Testis (tissue), 3 donors: ENCODE data around the gene MAPKBP1. TPM values are rescaled to one million over a fixed set of nuclear protein-coding genes. Genes with fewer than 3 reads are reported as not detected.

Experiments
- DNase-seq: peaks from one replicate; pipeline ENCODE4 v3.0.0-alpha.2; 2019
- H3K27ac ChIP-seq, 2 donors: fragments of 200-600 bp; sonication (generic); one replicate each; pipeline ENCODE4 v1.5.1; 2019
- H3K27me3 ChIP-seq: fragments of 200-600 bp; sonication (generic); one replicate; pipeline ENCODE4 v1.5.1; 2019
- H3K36me3 ChIP-seq: fragments of 200-600 bp; sonication (generic); one replicate; pipeline ENCODE4 v1.5.1; 2017; ENCODE audit warnings: low read depth; ENCODE audit errors: missing control alignments
- H3K4me1 ChIP-seq: fragments of 200-600 bp; sonication (generic); one replicate; pipeline ENCODE4 v1.5.1; 2019
- H3K4me3 ChIP-seq, 2 donors: fragments of 200-600 bp; sonication (generic); one replicate each; pipeline ENCODE4 v1.5.1; 2017 to 2019
- H3K9me3 ChIP-seq: fragments of 200-600 bp; sonication (generic); one replicate; pipeline ENCODE4 v1.5.1; 2017
- CTCF ChIP-seq, 3 experiments: fragments of 450-650 bp in 2 of 3; fragments of 200-600 bp in 1 of 3; sonication (generic) in 1 of 3; IDR thresholded peaks; one replicate each; pipeline ENCODE4 v1.5.1; 2016 to 2019; ENCODE audit warnings: antibody characterized with exemption in 3 of 3, mild to moderate bottlenecking in 2 of 3, moderate library complexity in 1 of 3
- POLR2A ChIP-seq: fragments of 450-650 bp; IDR thresholded peaks from one replicate; pipeline ENCODE4 v1.6.1; 2017; ENCODE audit warnings: antibody characterized with exemption, mild to moderate bottlenecking, moderate library complexity
- WGBS, 2 donors: methylation state at CpG; one replicate each; pipeline ENCODE4 v1.1.5; 2018; 5-methylcytosine and 5-hydroxymethylcytosine counted together
- intact Hi-C: fragments of 100-400 bp; cut with DNase I; formaldehyde crosslinking; loops from one replicate; pipeline ENCODE4 v1.15.1; 2023; ENCODE audit warnings: low total_unique reads
- polyA plus RNA-seq: library from polyadenylated mRNA; stranded (reverse); fragments of 350-450 nt; fragmentation: Illumina TruSeq; extraction: RNeasy Lipid Tissue Mini Kit (QIAGEN cat#74804); gene quantifications from one replicate; pipeline ENCODE4 v1.2.3, GENCODE V29; 2014; ENCODE audit warnings: low read depth, low replicate concordance; ENCODE audit not compliant: insufficient read depth
- total RNA-seq, 2 donors: library from RNA; depleted of rRNA; stranded (reverse); fragments of >200 nt; gene quantifications; one replicate each; pipeline ENCODE4 v1.2.3, GENCODE V29; 2016

MAPKBP1 gene
- total and polyA plus RNA-seq, 3 donors from 2014 or later = 76.2 to 159 (median 156) TPM

DNA sequence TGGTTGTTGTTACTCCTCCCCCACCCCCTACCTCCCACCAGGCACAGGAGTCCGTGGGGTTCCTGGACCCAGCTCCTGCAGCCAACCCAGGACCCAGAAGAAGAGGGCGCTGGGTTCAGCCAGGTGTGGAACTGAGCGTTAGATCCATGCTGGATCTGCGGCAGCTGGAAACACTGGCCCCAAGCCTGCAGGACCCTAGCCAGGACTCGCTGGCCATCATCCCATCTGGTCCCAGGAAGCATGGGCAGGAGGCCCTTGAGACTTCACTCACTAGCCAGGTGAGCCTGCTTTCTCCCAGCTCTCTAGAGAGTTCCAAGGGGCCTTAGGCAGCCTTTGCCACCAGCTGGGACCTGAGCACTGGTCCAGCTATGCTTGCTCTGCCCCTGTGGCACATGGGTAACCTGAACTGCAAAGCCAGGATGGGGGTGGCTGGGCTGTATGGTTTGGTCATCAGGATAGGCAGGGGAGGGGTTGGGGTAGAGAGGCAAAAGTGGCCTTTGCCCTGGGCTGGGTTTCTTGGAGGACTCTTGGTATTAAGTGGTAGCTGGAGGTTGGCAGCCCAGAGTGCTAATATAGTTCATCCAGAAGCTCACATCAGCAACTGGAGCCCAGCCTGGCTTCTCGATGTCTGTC, 46.6 kb downstream of the MAPKBP1 start:
- no peaks in the 10 kb centered on the region for H3K27me3 ChIP-seq
- 80 to 84% methylated on average over 6 of the region's 6 CpGs for WGBS, 2 donors
- intact Hi-C loops = no loop called here
- H3K4me1 ChIP-seq = no peaks in the 10 kb centered on the region
- H3K4me3 ChIP-seq = no peak overlapping the region
- TF ChIP-seq POLR2A = no peak
- TF ChIP-seq CTCF (IDR thresholded peaks at IDR 0.05) = no peak
- H3K27ac ChIP-seq = no peak overlapping the region
- no peaks in the 10 kb centered on the region for H3K9me3 ChIP-seq
- no peak for DNase-seq
- H3K36me3 ChIP-seq = no peaks in the 10 kb centered on the region

- DNase-seq = no peak
- Histone ChIP-seq H3K9me3 (no peaks in the 10 kb centered on the region), H3K27ac (no peak overlapping the region), H3K4me1 (no peaks in the 10 kb centered on the region), H3K4me3 (no peak overlapping the region), H3K36me3 (no peaks in the 10 kb centered on the region), H3K27me3 (no peaks in the 10 kb centered on the region)
- TF ChIP-seq CTCF (IDR thresholded peaks at IDR 0.05) (no peak), POLR2A (no peak)
- intact Hi-C loops = no loop called here
- WGBS, 2 donors = 88% methylated on average over 4 of the region's 4 CpGs; no CpG with 5 or more reads in 1 of the 2 donors
Measured at GRCh38 chr15:41821831-41822230, 47.5 kb downstream of the MAPKBP1 start.

- 82 to 83% methylated on average over 6 of the region's 6 CpGs for WGBS, 2 donors
- intact Hi-C loops = no loop called here
- no peaks in the 10 kb centered on the region for H3K36me3 ChIP-seq
Measured at GRCh38 chr15:41822471-41822870, 48.2 kb downstream of the MAPKBP1 start.

DNA sequence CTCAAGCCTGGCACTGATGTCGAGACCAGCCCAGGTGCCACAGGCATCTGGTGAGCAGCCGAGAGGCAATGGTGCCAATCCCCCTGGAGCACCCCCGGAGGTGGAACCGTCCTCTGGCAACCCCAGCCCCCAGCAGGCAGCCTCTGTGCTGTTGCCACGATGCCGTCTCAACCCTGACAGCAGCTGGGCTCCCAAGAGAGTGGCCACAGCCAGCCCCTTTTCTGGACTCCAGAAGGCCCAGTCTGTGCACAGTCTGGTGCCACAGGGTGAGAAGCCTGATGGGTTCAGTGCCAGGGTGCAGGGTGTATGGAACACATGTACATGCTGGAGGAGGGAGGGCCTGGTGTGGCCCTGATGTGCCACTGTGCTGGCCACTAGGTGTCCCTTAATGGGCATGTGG, 48.7 kb downstream of the MAPKBP1 start:
- Histone ChIP-seq H3K4me1 (peaks cover 5% of the 10 kb centered on the region), H3K27ac (no peak overlapping the region), H3K27me3 (no peaks in the 10 kb centered on the region), H3K4me3 (no peak overlapping the region), H3K9me3 (no peaks in the 10 kb centered on the region), H3K36me3 (no peaks in the 10 kb centered on the region)
- no peak for DNase-seq
- intact Hi-C loops = no loop called here
- no peak for TF ChIP-seq CTCF (IDR thresholded peaks at IDR 0.05)
- TF ChIP-seq POLR2A = no peak
- 83 to 90% methylated on average over 2 to 6 of the region's 6 CpGs for WGBS, 2 donors

More at GRCh38 chr15:41822471-41822870, 48.2 kb downstream of the MAPKBP1 start:
- Histone ChIP-seq H3K27ac (no peak overlapping the region), H3K9me3 (no peaks in the 10 kb centered on the region), H3K4me1 (peaks cover 4% of the 10 kb centered on the region), H3K27me3 (no peaks in the 10 kb centered on the region), H3K4me3 (no peak overlapping the region)
- no peak for DNase-seq
- TF ChIP-seq CTCF (IDR thresholded peaks at IDR 0.05) = no peak
- TF ChIP-seq POLR2A = no peak

GRCh38 chr15:41823502-41823901, 49.2 kb downstream of the MAPKBP1 start:
- TF ChIP-seq CTCF (IDR thresholded peaks at IDR 0.05) (no peak), POLR2A (no peak)
- no peaks in the 10 kb centered on the region for H3K36me3 ChIP-seq
- H3K9me3 ChIP-seq = no peaks in the 10 kb centered on the region
- DNase-seq = no peak
- H3K4me1 ChIP-seq = peaks cover 5% of the 10 kb centered on the region
- no peak overlapping the region for H3K27ac ChIP-seq
- intact Hi-C loops = no loop called here
- H3K4me3 ChIP-seq = no peak overlapping the region
- WGBS, 2 donors = 92 to 94% methylated on average over 5 to 11 of the region's 11 CpGs
- H3K27me3 ChIP-seq = no peaks in the 10 kb centered on the region
